GM04504 (cell line): ENCODE data around the gene DGUOK.
"Not testable (repeated sequence)": the region's sequence is repeated elsewhere in the genome, so short reads cannot be mapped to it uniquely, and the experiment has no call there.

Experiments
- DNase-seq: peaks from one replicate; pipeline ENCODE4 v3.0.0-alpha.2; 2012; ENCODE audit warnings: low read depth

The DGUOK gene

GRCh38 chr2:73901143-73901542, 25.5 kb upstream of the DGUOK start:
- no peak for DNase-seq

- no peak for DNase-seq
Measured at GRCh38 chr2:73902284-73902683, 24.4 kb upstream of the DGUOK start.

- no peak for DNase-seq
Measured at GRCh38 chr2:73903313-73903712, 23.4 kb upstream of the DGUOK start.

- DNase-seq, result not testable (repeated sequence)
Measured at GRCh38 chr2:73903949-73904613, 22.6 kb upstream of the DGUOK start.

- DNase-seq, result no peak
Measured at GRCh38 chr2:73904952-73905351, 21.7 kb upstream of the DGUOK start.

GRCh38 chr2:73906847-73907505, 19.7 kb upstream of the DGUOK start:
- no peak for DNase-seq

GRCh38 chr2:73907840-73908452, 18.7 kb upstream of the DGUOK start:
- DNase-seq, result peak; percentile 12

GRCh38 chr2:73908689-73909652, 17.7 kb upstream of the DGUOK start:
- no peak for DNase-seq

GRCh38 chr2:73910873-73911547, 15.7 kb upstream of the DGUOK start:
- no peak for DNase-seq

- DNase-seq, result no peak
Measured at GRCh38 chr2:73911548-73912208, 15.0 kb upstream of the DGUOK start.

GRCh38 chr2:73913414-73914054, 13.1 kb upstream of the DGUOK start:
- no peak for DNase-seq

GRCh38 chr2:73914667-73915066, 12.0 kb upstream of the DGUOK start:
- no peak for DNase-seq

- DNase-seq, result no peak
Measured at GRCh38 chr2:73915437-73915993, 11.2 kb upstream of the DGUOK start.

GRCh38 chr2:73916666-73917065, 10.0 kb upstream of the DGUOK start:
- no peak for DNase-seq

GRCh38 chr2:73917296-73917695, 9.4 kb upstream of the DGUOK start:
- DNase-seq, result no peak

- no peak for DNase-seq
Measured at GRCh38 chr2:73917696-73918207, 8.9 kb upstream of the DGUOK start.

GRCh38 chr2:73918856-73919255, 7.8 kb upstream of the DGUOK start:
- no peak for DNase-seq

GRCh38 chr2:73919596-73920228, 7.0 kb upstream of the DGUOK start:
- no peak for DNase-seq
